PC-9 (cell line): ENCODE measurements around the gene SLC1A3.

Experiments used
- CTCF ChIP-seq: fragments of 200-600 bp; sonication (generic); conservative IDR thresholded peaks from 2 replicates; pipeline ENCODE4 v1.6.1; 2017; ENCODE audit warnings: mixed run types, antibody characterized with exemption, mild to moderate bottlenecking, moderate library complexity
- EZH2 ChIP-seq: fragments of 200-600 bp; sonication (generic); IDR thresholded peaks from 2 replicates; pipeline ENCODE4 v1.8.0; 2017; ENCODE audit warnings: antibody characterized with exemption, low read depth

- no peak for TF ChIP-seq CTCF
- no peak for TF ChIP-seq EZH2
These were observed 24.1 kb downstream of the SLC1A3 start for GRCh38 chr5:36630201-36631145.
